Measurements from ENCODE around the gene TCF7L1. TPM values are rescaled to one million over a fixed set of nuclear protein-coding genes. Genes with fewer than 3 reads are reported as not detected.
"Not testable (repeated sequence)": the region's sequence is repeated elsewhere in the genome, so short reads cannot be mapped to it uniquely, and the experiment has no call there.

The TCF7L1 gene
- total RNA-seq, 2 donors from 2014 or later: 71.9 to 73.3 TPM

GRCh38 chr2:85319796-85320195, 186.6 kb downstream of the TCF7L1 start:
- Histone ChIP-seq H3K9ac (ENCODE audit: extremely low read depth, low read length, poor library complexity, severe bottlenecking) (no peak overlapping the region), H3K9me3 (ENCODE audit: control insufficient read depth, low read length) (no peaks in the 10 kb centered on the region), H3K27ac (ENCODE audit: low read depth, low read length) (no peak overlapping the region), H3K4me1 (ENCODE audit: control insufficient read depth, insufficient read depth, low read length) (no peaks in the 10 kb centered on the region), H3K36me3 (ENCODE audit: control insufficient read depth, insufficient read depth, low read length) (peaks cover 68% of the 10 kb centered on the region), H3K27me3 (ENCODE audit: control insufficient read depth, insufficient read depth, low read length, poor library complexity, severe bottlenecking) (no peaks in the 10 kb centered on the region), H3K4me3 (ENCODE audit: low read length) (no peak overlapping the region)
- Mint-ChIP-seq H3K36me3 (ENCODE audit: low read depth) (peaks cover 69% of the 10 kb centered on the region), H3K27me3 (ENCODE audit: insufficient read depth) (no peaks in the 10 kb centered on the region), H3K4me3 (no peak overlapping the region), H3K9me3 (no peaks in the 10 kb centered on the region), H3K4me1 (peaks cover under 1% of the 10 kb centered on the region), H3K27ac (no peak overlapping the region)
- WGBS, 2 experiments (ENCODE audit: insufficient coverage in 1 of 2, insufficient read length in 1 of 2): 83 to 97% methylated on average over 2 to 4 of the region's 4 CpGs
- DNase-seq: no peak
- no peak for TF ChIP-seq CTCF (conservative IDR thresholded peaks at IDR 0.05)

- peaks cover 23% of the 10 kb centered on the region for H3K4me1 Mint-ChIP-seq
- WGBS, 2 experiments (ENCODE audit: insufficient coverage in 1 of 2, insufficient read length in 1 of 2): 95 to 99% methylated on average over 8 to 9 of the region's 9 CpGs
- H3K9ac ChIP-seq (ENCODE audit: extremely low read depth, low read length, poor library complexity, severe bottlenecking): no peak overlapping the region
- H3K27ac Mint-ChIP-seq: no peak overlapping the region
- TF ChIP-seq CTCF (conservative IDR thresholded peaks at IDR 0.05): no peak
- H3K9me3 ChIP-seq (ENCODE audit: control insufficient read depth, low read length): no peaks in the 10 kb centered on the region
- DNase-seq: no peak
- H3K27me3 ChIP-seq (ENCODE audit: control insufficient read depth, insufficient read depth, low read length, poor library complexity, severe bottlenecking): no peaks in the 10 kb centered on the region
- H3K36me3 ChIP-seq (ENCODE audit: control insufficient read depth, insufficient read depth, low read length): peaks cover 64% of the 10 kb centered on the region
- no peaks in the 10 kb centered on the region for H3K9me3 Mint-ChIP-seq
- peaks cover 73% of the 10 kb centered on the region for H3K36me3 Mint-ChIP-seq (ENCODE audit: low read depth)
- H3K4me3 Mint-ChIP-seq: no peak overlapping the region
- no peak overlapping the region for H3K4me3 ChIP-seq (ENCODE audit: low read length)
- H3K4me1 ChIP-seq (ENCODE audit: control insufficient read depth, insufficient read depth, low read length): no peaks in the 10 kb centered on the region
- H3K27me3 Mint-ChIP-seq (ENCODE audit: insufficient read depth): no peaks in the 10 kb centered on the region
- no peak overlapping the region for H3K27ac ChIP-seq (ENCODE audit: low read depth, low read length)
Measured at GRCh38 chr2:85323351-85323987, 190.3 kb downstream of the TCF7L1 start.

- not testable (repeated sequence) for H3K27ac Mint-ChIP-seq; H3K27ac ChIP-seq (ENCODE audit: low read depth, low read length); H3K27me3 ChIP-seq (ENCODE audit: control insufficient read depth, insufficient read depth, low read length, poor library complexity, severe bottlenecking); DNase-seq; H3K27me3 Mint-ChIP-seq (ENCODE audit: insufficient read depth); H3K4me3 ChIP-seq (ENCODE audit: low read length); H3K9me3 Mint-ChIP-seq; H3K4me3 Mint-ChIP-seq; H3K4me1 ChIP-seq (ENCODE audit: control insufficient read depth, insufficient read depth, low read length); H3K9ac ChIP-seq (ENCODE audit: extremely low read depth, low read length, poor library complexity, severe bottlenecking); H3K9me3 ChIP-seq (ENCODE audit: control insufficient read depth, low read length)
- Mint-ChIP-seq H3K4me1 (peaks cover 25% of the 10 kb centered on the region), H3K36me3 (ENCODE audit: low read depth) (peaks cover 67% of the 10 kb centered on the region)
- WGBS, 2 experiments (ENCODE audit: insufficient coverage in 1 of 2, insufficient read length in 1 of 2): 92 to 98% methylated on average over 7 to 11 of the region's 11 CpGs
- H3K36me3 ChIP-seq (ENCODE audit: control insufficient read depth, insufficient read depth, low read length): peaks cover 63% of the 10 kb centered on the region
Measured at GRCh38 chr2:85323988-85324367, 190.8 kb downstream of the TCF7L1 start.

Measured in endodermal cell (in vitro differentiated cells).